GM12878 (cell line): ENCODE data around the gene ROR2. TPM values are rescaled to one million over a fixed set of nuclear protein-coding genes. Genes with fewer than 3 reads are reported as not detected.

Source experiments
- ATAC-seq: fragments of 200-7000 bp; cut with Tn5 transposase; 3 replicates; pipeline ENCODE4 v1.9.1; 2020; ENCODE audit warnings: mild to moderate bottlenecking, moderate library complexity
- BruUV-seq: library from RNA; stranded (reverse); fragments of 400-500 nt; replicated peaks from 2 replicates; lab custom pipeline; 2021; lab: Mats Ljungman, UMichigan
- CTCF ChIA-PET: fragments of 300-600 bp; sonication (Branson Sonifier 250); formaldehyde crosslinking; extraction: SDS; loops from one replicate; lab custom pipeline; 2021; ENCODE audit warnings: inconsistent platforms; lab: Yijun Ruan, JAX
- POLR2A ChIA-PET: fragments of 350-600 bp; formaldehyde crosslinking; extraction: SDS; loops from one replicate; lab custom pipeline; 2021; ENCODE audit warnings: inconsistent platforms; lab: Charles Lee
- RAD21 ChIA-PET: fragments of 300-600 bp; sonication (Branson Sonifier 250); formaldehyde crosslinking; loops from one replicate; lab custom pipeline; 2023; ENCODE audit warnings: antibody characterized with exemption; ENCODE audit not compliant: unreplicated experiment; lab: Charles Lee
- SMC1A ChIA-PET: fragments of 300-600 bp; sonication (Branson Sonifier 250); formaldehyde crosslinking; loops from one replicate; lab custom pipeline; 2023; ENCODE audit not compliant: unreplicated experiment, uncharacterized antibody; lab: Charles Lee
- DNase-seq: peaks from one replicate; pipeline ENCODE4 v3.0.0-alpha.2; 2011; ENCODE audit warnings: low read depth, low spot score
- FAIRE-seq: peaks from 3 replicates; lab custom pipeline; 2011; peaks lifted over from hg19 to GRCh38; lab: Jason Lieb, UNC
- H2AFZ ChIP-seq: 2 replicates; pipeline ENCODE4 v1.6.0; 2011; ENCODE audit warnings: low read depth, low read length, control low read depth; ENCODE audit not compliant: control insufficient read depth
- H3K27ac ChIP-seq: 2 replicates; pipeline ENCODE4 v1.5.1; 2011; ENCODE audit warnings: control low read depth; ENCODE audit not compliant: control insufficient read depth, insufficient read depth
- H3K27me3 ChIP-seq, 2 experiments: replicated peaks in 1 of 2; 2 replicates each; pipeline versions ENCODE4 v1.6.0 to v1.6.1; 2011; ENCODE audit warnings: low read length in 1 of 2; ENCODE audit not compliant: control insufficient read depth in 2 of 2, insufficient read depth in 2 of 2
- H3K36me3 ChIP-seq, 2 experiments: 2 replicates each; pipeline ENCODE4 v1.5.1; 2011; ENCODE audit warnings: low read length in 1 of 2; ENCODE audit not compliant: control insufficient read depth in 2 of 2, insufficient read depth in 2 of 2
- H3K4me1 ChIP-seq: 2 replicates; pipeline ENCODE4 v1.6.1; 2011; ENCODE audit warnings: mild to moderate bottlenecking, low read length, moderate library complexity, mixed read lengths; ENCODE audit not compliant: control insufficient read depth, insufficient read depth
- H3K4me2 ChIP-seq: 2 replicates; pipeline ENCODE4 v1.6.0; 2011; ENCODE audit warnings: control low read depth; ENCODE audit not compliant: control insufficient read depth, insufficient read depth
- H3K4me3 ChIP-seq: fragments of 200-600 bp; sonication (generic); 2 replicates; pipeline ENCODE4 v1.5.1; 2016
- H3K79me2 ChIP-seq: 2 replicates; pipeline ENCODE4 v1.6.0; 2011; ENCODE audit warnings: low read length; ENCODE audit not compliant: control insufficient read depth, insufficient read depth
- H3K9ac ChIP-seq: 2 replicates; pipeline ENCODE4 v1.8.0; 2011; ENCODE audit warnings: low read length, control low read depth, mixed read lengths; ENCODE audit not compliant: control insufficient read depth, insufficient read depth
- H3K9me3 ChIP-seq: replicated peaks from 3 replicates; pipeline ENCODE4 v1.5.1; 2011; ENCODE audit warnings: mild to moderate bottlenecking, low read length; ENCODE audit not compliant: control insufficient read depth, insufficient read depth
- H4K20me1 ChIP-seq: 2 replicates; pipeline ENCODE4 v1.6.0; 2011; ENCODE audit not compliant: control insufficient read depth, insufficient read depth
- CBX5 ChIP-seq: sonication (generic); IDR thresholded peaks from 2 replicates; pipeline ENCODE4 v1.6.1; 2016; ENCODE audit warnings: low read depth, moderate library complexity, mild to moderate bottlenecking, inconsistent platforms
- HDGF ChIP-seq: fragments of 450-650 bp; IDR thresholded peaks from 2 replicates; pipeline ENCODE4 v1.6.1; 2016; ENCODE audit warnings: antibody characterized with exemption
- LARP7 ChIP-seq: fragments of 450-650 bp; IDR thresholded peaks from 2 replicates; pipeline ENCODE4 v1.6.1; 2017; ENCODE audit warnings: mild to moderate bottlenecking
- MAX ChIP-seq: IDR thresholded peaks from 2 replicates; pipeline ENCODE4 v1.6.1; 2012; ENCODE audit warnings: low read depth, low read length, improper control_type of control experiment
- MTA3 ChIP-seq: IDR thresholded peaks from 2 replicates; pipeline ENCODE4 v1.6.1; 2012; ENCODE audit warnings: low read length, inconsistent platforms, borderline replicate concordance
- NFXL1 ChIP-seq: fragments of 450-650 bp; IDR thresholded peaks from 2 replicates; pipeline ENCODE4 v1.6.1; 2017; ENCODE audit warnings: antibody characterized with exemption, mild to moderate bottlenecking, borderline replicate concordance
- NRF1 ChIP-seq: conservative IDR thresholded peaks from 2 replicates; pipeline ENCODE4 v1.6.1; 2011; ENCODE audit warnings: mild to moderate bottlenecking, low read depth, low read length, improper control_type of control experiment
- TARDBP ChIP-seq: IDR thresholded peaks from 2 replicates; pipeline ENCODE4 v1.6.1; 2016; ENCODE audit warnings: borderline replicate concordance
- YBX1 ChIP-seq: fragments of 450-650 bp; IDR thresholded peaks from 2 replicates; pipeline ENCODE4 v1.6.1; 2016; ENCODE audit warnings: antibody characterized with exemption
- WGBS: methylation state at CpG from one replicate; pipeline ENCODE4 v1.1.6; 2016; ENCODE audit warnings: low lambda C conversion rate; ENCODE audit not compliant: insufficient replicate concordance, insufficient coverage; ENCODE audit errors: missing lambda C conversion rate; 5-methylcytosine and 5-hydroxymethylcytosine counted together
- in situ Hi-C: fragments of 300-500 bp; cut with MboI; formaldehyde crosslinking; loops from 9 replicates; pipeline ENCODE4 v1.14.3; 2018; ENCODE audit warnings: mixed read lengths
- intact Hi-C: fragments of 100-400 bp; cut with micrococcal nuclease; formaldehyde crosslinking; loops from one replicate; pipeline ENCODE4 v1.14.2; 2022; ENCODE audit not compliant: unreplicated experiment
- polyA plus RNA-seq, 11 experiments: library from polyadenylated mRNA; depleted of rRNA in 4 of 11; unstranded in 6 of 11; stranded (reverse) in 5 of 11; fragments of >200 nt; fragmentation: Nextera tagmentation in 4 of 11; fragmentation: Illumina TruSeq in 1 of 11; extraction: Ambion mirVana in 4 of 11; extraction: Trizol in 1 of 11; gene quantifications; 1 replicate in 1 of 11; 2 replicates in 10 of 11; pipeline versions ENCODE4 v1.2.1 to v1.2.3, GENCODE V29; 2011 to 2016; ENCODE audit warnings: inconsistent platforms in 2 of 11, missing spikeins in 2 of 11, low read depth in 1 of 11
- total RNA-seq, 4 experiments: library from RNA; depleted of rRNA in 3 of 4; stranded (reverse); fragments of >200 nt in 3 of 4; fragmentation: Illumina TruSeq in 1 of 4; extraction: Trizol in 1 of 4; gene quantifications; 2 replicates each; pipeline versions ENCODE4 v1.2.1 to v1.2.3, GENCODE V29; 2013 to 2021

ROR2 gene
- total and polyA plus RNA-seq, 10 of the 15 experiments (the other 5 are each of a cell fraction or from before 2014, with no cell fraction given) = 0.03 to 0.05 TPM; not detected in 8

GRCh38 chr9:91663858-91664257, 286.2 kb downstream of the ROR2 start:
- TF ChIP-seq HDGF (no peak), NFXL1 (no peak), LARP7 (no peak), NRF1 (no peak), TARDBP (no peak), YBX1 (no peak), MAX (no peak), MTA3 (no peak)
- Histone ChIP-seq H4K20me1 (no peaks in the 10 kb centered on the region), H3K4me1 (no peaks in the 10 kb centered on the region), H2AFZ (no peak overlapping the region), H3K9me3 (no peaks in the 10 kb centered on the region), H3K4me2 (no peak overlapping the region), H3K79me2 (no peaks in the 10 kb centered on the region), H3K36me3 (no peaks in the 10 kb centered on the region), H3K27me3 (peaks cover 0 to 1% of the 10 kb centered on the region in 2 experiments; a peak in 1 of 4 replicates), H3K4me3 (no peak overlapping the region), H3K27ac (no peak overlapping the region), H3K9ac (no peak overlapping the region)
- BruUV-seq = no TSS peak
- no peak for FAIRE-seq
- RAD21 ChIA-PET = interaction anchor here (0.5 kb wide), 1 partner anchor 144 kb away, joined by 3 read pairs; no protein-coding TSS in a partner anchor
- CTCF ChIA-PET = no interaction called here
- intact Hi-C loops (loop anchor here (5.0 kb wide), 1 partner anchor 63 kb away; no protein-coding TSS in a partner anchor), in situ Hi-C loops (no loop called here)
- no peak for DNase-seq
- ATAC-seq = no peak
- POLR2A ChIA-PET = no interaction called here
- 46% methylated on average over 6 of the region's 6 CpGs for WGBS
- SMC1A ChIA-PET = no interaction called here

- in situ Hi-C loops = no loop called here
- 25% methylated on average over 3 of the region's 3 CpGs for WGBS
Observed at GRCh38 chr9:91661451-91661850, 288.6 kb downstream of the ROR2 start.

More at GRCh38 chr9:91661451-91661850, 288.6 kb downstream of the ROR2 start:
- Histone ChIP-seq H2AFZ (no peak overlapping the region), H3K36me3 (no peaks in the 10 kb centered on the region), H3K9ac (no peak overlapping the region), H3K9me3 (no peaks in the 10 kb centered on the region), H3K4me3 (no peak overlapping the region), H4K20me1 (no peaks in the 10 kb centered on the region), H3K79me2 (no peaks in the 10 kb centered on the region), H3K27ac (no peak overlapping the region), H3K4me2 (no peak overlapping the region), H3K4me1 (no peaks in the 10 kb centered on the region), H3K27me3 (peaks cover 3 to 4% of the 10 kb centered on the region in 2 experiments)
- POLR2A ChIA-PET = no interaction called here
- SMC1A ChIA-PET = no interaction called here
- no TSS peak for BruUV-seq
- no peak for ATAC-seq
- TF ChIP-seq CBX5 = no peak
- intact Hi-C loops = loop anchor here (5.0 kb wide), 1 partner anchor 66 kb away; no protein-coding TSS in a partner anchor
- DNase-seq = no peak
- FAIRE-seq = no peak
- RAD21 ChIA-PET = no interaction called here
- CTCF ChIA-PET = no interaction called here
